Neutrophil (primary cell): ENCODE data around the gene SCAI.

Experiments
- H3K27ac ChIP-seq: fragments of 200-600 bp; sonication (generic); 2 replicates; pipeline ENCODE4 v1.5.1; 2016; ENCODE audit warnings: mild to moderate bottlenecking, moderate library complexity
- H3K27me3 ChIP-seq: fragments of 200-600 bp; sonication (generic); 2 replicates; pipeline ENCODE4 v1.6.0; 2016; ENCODE audit warnings: mild to moderate bottlenecking
- H3K36me3 ChIP-seq: fragments of 200-600 bp; sonication (generic); 2 replicates; pipeline ENCODE4 v1.5.1; 2017
- H3K4me1 ChIP-seq, 2 experiments: fragments of 200-600 bp in 1 of 2; sonication (generic) in 1 of 2; 1 replicate in 1 of 2; 2 replicates in 1 of 2; pipeline versions ENCODE4 v1.5.1 to v1.6.1; 2013 to 2016; ENCODE audit warnings: low read depth in 1 of 2, low read length in 1 of 2, mild to moderate bottlenecking in 1 of 2, moderate library complexity in 1 of 2; ENCODE audit not compliant: control insufficient read depth in 1 of 2, insufficient read depth in 1 of 2
- H3K4me3 ChIP-seq, 2 experiments: fragments of 200-600 bp in 1 of 2; sonication (generic) in 1 of 2; 1 replicate in 1 of 2; 2 replicates in 1 of 2; pipeline ENCODE4 v1.5.1; 2013 to 2016; ENCODE audit warnings: low read depth in 1 of 2, low read length in 1 of 2, mild to moderate bottlenecking in 1 of 2, moderate library complexity in 1 of 2
- H3K9me3 ChIP-seq: fragments of 200-600 bp; sonication (generic); 2 replicates; pipeline ENCODE4 v1.5.1; 2016
- TF ChIP-seq, protein P1 (sequence below): fragments of 200-600 bp; sonication (generic); IDR thresholded peaks from 2 replicates; pipeline ENCODE4 v1.5.1; 2016; ENCODE audit warnings: antibody characterized with exemption

Gene SCAI

DNA sequence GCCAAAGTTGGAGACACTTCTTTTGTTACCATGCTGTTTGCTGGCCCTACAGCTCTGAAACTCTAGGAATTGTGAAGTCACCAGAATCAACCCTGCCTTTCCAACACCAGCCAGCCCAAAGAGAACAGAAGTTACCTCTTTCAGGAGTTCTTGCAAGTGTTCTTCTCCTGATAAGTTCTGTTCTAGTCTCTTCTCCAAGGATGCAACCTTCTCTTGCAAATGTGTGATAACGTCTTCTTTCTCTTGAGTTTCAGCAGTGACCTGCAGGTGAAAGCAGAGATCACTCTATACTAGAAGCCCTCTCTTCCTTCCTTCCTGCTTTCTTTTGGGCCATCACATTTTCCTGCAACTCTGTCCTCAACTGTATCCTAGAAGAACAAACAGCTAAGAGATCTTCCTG lies 231.6 kb downstream of the SCAI start:
- H3K9me3 ChIP-seq = no peaks in the 10 kb centered on the region
- no peaks in the 10 kb centered on the region for H3K27me3 ChIP-seq
- H3K4me1 ChIP-seq = no peaks in the 10 kb centered on the region
- TF ChIP-seq, protein P1, sequence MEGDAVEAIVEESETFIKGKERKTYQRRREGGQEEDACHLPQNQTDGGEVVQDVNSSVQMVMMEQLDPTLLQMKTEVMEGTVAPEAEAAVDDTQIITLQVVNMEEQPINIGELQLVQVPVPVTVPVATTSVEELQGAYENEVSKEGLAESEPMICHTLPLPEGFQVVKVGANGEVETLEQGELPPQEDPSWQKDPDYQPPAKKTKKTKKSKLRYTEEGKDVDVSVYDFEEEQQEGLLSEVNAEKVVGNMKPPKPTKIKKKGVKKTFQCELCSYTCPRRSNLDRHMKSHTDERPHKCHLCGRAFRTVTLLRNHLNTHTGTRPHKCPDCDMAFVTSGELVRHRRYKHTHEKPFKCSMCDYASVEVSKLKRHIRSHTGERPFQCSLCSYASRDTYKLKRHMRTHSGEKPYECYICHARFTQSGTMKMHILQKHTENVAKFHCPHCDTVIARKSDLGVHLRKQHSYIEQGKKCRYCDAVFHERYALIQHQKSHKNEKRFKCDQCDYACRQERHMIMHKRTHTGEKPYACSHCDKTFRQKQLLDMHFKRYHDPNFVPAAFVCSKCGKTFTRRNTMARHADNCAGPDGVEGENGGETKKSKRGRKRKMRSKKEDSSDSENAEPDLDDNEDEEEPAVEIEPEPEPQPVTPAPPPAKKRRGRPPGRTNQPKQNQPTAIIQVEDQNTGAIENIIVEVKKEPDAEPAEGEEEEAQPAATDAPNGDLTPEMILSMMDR = no peak
- peaks cover 85% of the 10 kb centered on the region for H3K36me3 ChIP-seq
- H3K27ac ChIP-seq = no peak overlapping the region
- no peak overlapping the region for H3K4me3 ChIP-seq

DNA sequence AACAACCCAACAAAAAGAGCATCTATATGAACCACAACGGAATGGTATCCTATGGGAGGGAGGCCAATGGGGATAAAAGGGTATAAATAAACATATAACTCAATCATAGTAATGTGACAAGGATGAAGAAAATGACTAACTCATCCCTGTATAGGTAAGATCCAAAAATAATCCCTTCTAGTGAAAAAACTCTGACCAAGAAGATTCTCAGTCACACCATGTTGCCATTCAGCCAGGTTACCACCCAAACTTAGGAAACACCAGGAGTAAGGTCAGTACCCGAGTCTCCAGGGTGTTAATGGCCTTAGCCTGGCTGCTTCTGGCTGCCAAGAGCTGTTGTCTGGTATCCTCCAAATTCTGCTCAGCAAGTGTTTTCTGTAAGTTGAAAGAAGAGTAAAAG lies 235.2 kb downstream of the SCAI start:
- no peak overlapping the region for H3K27ac ChIP-seq
- H3K27me3 ChIP-seq = no peaks in the 10 kb centered on the region
- H3K36me3 ChIP-seq = peaks cover 79% of the 10 kb centered on the region
- no peak overlapping the region for H3K4me3 ChIP-seq
- H3K9me3 ChIP-seq = no peaks in the 10 kb centered on the region
- TF ChIP-seq, protein P1 = no peak
- no peaks in the 10 kb centered on the region for H3K4me1 ChIP-seq

DNA sequence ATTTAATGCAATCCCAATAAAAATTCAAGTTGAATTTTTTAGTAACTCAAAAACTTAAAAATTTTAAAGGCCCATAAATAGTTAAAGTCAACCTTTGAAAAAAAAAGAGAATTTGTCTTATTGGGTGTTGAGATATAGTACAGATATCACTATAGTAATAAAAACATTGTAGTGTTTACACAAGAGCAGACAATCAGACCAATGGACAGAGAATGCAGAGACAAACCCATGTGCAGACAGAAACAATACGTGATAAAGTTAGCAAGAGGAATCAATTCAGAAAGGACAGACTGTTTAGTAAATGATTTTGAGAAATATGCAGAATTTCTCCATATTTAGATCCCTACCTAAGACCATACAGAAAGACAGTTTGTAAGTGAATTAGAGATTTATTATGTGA lies 236.4 kb downstream of the SCAI start:
- Histone ChIP-seq H3K9me3 (no peaks in the 10 kb centered on the region), H3K4me3 (no peak overlapping the region), H3K36me3 (peaks cover 77% of the 10 kb centered on the region), H3K27ac (no peak overlapping the region), H3K27me3 (no peaks in the 10 kb centered on the region), H3K4me1 (no peaks in the 10 kb centered on the region)
- TF ChIP-seq, protein P1 = no peak

DNA sequence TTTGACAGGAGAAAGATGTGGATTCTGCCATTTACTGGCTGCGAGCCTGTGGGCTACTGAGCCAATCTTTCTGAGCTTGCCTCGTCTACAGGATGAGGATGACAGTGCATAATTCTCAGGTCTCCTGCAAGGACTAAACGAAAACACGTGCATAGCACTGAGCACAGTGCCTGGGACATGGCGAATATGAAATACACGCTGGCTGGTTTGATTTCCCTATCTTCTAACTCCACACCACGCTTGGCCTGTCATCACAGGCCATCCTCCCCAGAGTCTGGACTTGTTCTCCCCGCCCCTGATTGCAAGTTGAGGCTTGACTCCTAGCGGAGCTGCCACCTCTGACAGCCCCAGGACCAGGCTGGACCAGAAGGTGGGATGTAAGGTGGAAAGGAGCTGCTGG lies 243.5 kb downstream of the SCAI start:
- Histone ChIP-seq H3K4me1 (no peaks in the 10 kb centered on the region), H3K36me3 (peaks cover 68% of the 10 kb centered on the region), H3K27me3 (no peaks in the 10 kb centered on the region), H3K4me3 (no peak overlapping the region), H3K9me3 (no peaks in the 10 kb centered on the region), H3K27ac (no peak overlapping the region)
- TF ChIP-seq, protein P1 = no peak

DNA sequence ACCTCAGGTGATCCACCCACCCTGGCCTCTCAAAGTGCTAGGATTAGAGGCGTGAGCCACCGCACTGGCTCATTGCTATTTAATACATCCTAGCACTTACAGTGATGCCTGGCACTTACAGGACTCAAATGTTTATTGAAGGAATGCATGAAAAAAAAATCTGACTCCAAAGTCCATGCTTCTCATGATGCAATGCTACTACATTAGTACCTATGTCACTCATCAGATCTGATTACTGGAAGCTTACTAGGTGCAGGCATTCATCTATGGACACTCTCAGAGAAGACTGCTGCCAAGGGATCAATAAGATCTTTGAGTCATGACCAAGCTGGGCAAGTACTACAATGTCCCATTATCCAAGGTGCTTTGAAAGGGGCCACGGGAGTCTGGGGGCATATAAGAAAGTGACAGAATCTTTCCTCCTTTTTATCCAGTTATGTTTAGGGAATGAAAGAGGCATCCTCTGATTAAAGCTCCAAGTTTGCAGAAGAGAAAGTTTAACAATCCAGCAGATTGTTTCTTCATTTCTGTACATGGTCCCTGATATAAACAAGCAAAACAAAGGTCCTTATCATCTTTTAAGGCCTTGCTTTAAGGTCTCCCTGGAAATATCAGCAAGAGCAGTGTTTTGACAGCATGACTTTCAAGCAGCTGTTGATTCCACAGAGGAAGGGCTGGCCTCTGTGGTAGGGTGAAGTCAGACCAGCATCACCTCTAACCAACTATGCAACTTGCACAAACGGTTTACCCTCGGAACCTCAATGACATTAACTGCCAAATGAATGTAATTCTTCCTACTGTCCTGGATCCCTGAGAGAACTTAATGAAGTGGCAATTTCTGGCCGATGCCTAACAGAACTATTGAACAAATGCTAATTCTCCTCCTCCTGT lies 245.5 kb downstream of the SCAI start:
- no peaks in the 10 kb centered on the region for H3K9me3 ChIP-seq
- no peaks in the 10 kb centered on the region for H3K27me3 ChIP-seq
- H3K36me3 ChIP-seq = peaks cover 78% of the 10 kb centered on the region
- no peak overlapping the region for H3K27ac ChIP-seq
- TF ChIP-seq, protein P1 = no peak
- H3K4me3 ChIP-seq = no peak overlapping the region
- no peaks in the 10 kb centered on the region for H3K4me1 ChIP-seq
